Fibroblast of pulmonary artery (primary cell): Measurements from ENCODE around the gene MAGEF1.
"Not testable (repeated sequence)": the region's sequence is repeated elsewhere in the genome, so short reads cannot be mapped to it uniquely, and the experiment has no call there.

Experiments
- DNase-seq: peaks from one replicate; pipeline ENCODE4 v3.0.0-alpha.2; 2010; ENCODE audit warnings: low read depth
- H3K4me3 ChIP-seq: replicated peaks from 2 replicates; pipeline ENCODE4 v1.5.1; 2011; ENCODE audit warnings: low read depth, mild to moderate bottlenecking, control low read depth, low read length, moderate library complexity
- CTCF ChIP-seq: IDR thresholded peaks from 2 replicates; pipeline ENCODE4 v1.5.1; 2011; ENCODE audit warnings: mild to moderate bottlenecking, control low read depth, low read length, inconsistent platforms; ENCODE audit errors: missing control alignments

MAGEF1 gene

GRCh38 chr3:184737063-184737462 lies 25.2 kb upstream of the MAGEF1 start:
- DNase-seq, result no peak
- TF ChIP-seq CTCF, result no peak
- no peak overlapping the region for H3K4me3 ChIP-seq

- no peak for TF ChIP-seq CTCF
- no peak overlapping the region for H3K4me3 ChIP-seq
- DNase-seq, result no peak
Measured at GRCh38 chr3:184734903-184735701, 23.2 kb upstream of the MAGEF1 start.

GRCh38 chr3:184733971-184734608 lies 22.2 kb upstream of the MAGEF1 start:
- DNase-seq, result no peak
- TF ChIP-seq CTCF, result no peak

GRCh38 chr3:184733181-184733580 lies 21.3 kb upstream of the MAGEF1 start:
- no peak for DNase-seq
- no peak for TF ChIP-seq CTCF
- no peak overlapping the region for H3K4me3 ChIP-seq

More at GRCh38 chr3:184733971-184734608, 22.2 kb upstream of the MAGEF1 start:
- no peak overlapping the region for H3K4me3 ChIP-seq

- H3K4me3 ChIP-seq, result no peak overlapping the region
- DNase-seq, result no peak
- TF ChIP-seq CTCF, result no peak
Measured at GRCh38 chr3:184731786-184732537, 20.1 kb upstream of the MAGEF1 start.

- H3K4me3 ChIP-seq, result no peak overlapping the region
- DNase-seq, result no peak
- TF ChIP-seq CTCF, result no peak
Measured at GRCh38 chr3:184730924-184731323, 19.1 kb upstream of the MAGEF1 start.

GRCh38 chr3:184729154-184729553 lies 17.3 kb upstream of the MAGEF1 start:
- not testable (repeated sequence) for DNase-seq, H3K4me3 ChIP-seq
